NCI-H2196 treated with DMSO at 0.1 percent for 48 hours (cell line): Measurements from ENCODE around the gene ZNF581.

ENCODE experiments used
- DNase-seq: peaks from one replicate; lab custom pipeline; 2025; ENCODE audit not compliant: unreplicated experiment; lab: John Stamatoyannopoulos, UW

The ZNF581 gene

DNA sequence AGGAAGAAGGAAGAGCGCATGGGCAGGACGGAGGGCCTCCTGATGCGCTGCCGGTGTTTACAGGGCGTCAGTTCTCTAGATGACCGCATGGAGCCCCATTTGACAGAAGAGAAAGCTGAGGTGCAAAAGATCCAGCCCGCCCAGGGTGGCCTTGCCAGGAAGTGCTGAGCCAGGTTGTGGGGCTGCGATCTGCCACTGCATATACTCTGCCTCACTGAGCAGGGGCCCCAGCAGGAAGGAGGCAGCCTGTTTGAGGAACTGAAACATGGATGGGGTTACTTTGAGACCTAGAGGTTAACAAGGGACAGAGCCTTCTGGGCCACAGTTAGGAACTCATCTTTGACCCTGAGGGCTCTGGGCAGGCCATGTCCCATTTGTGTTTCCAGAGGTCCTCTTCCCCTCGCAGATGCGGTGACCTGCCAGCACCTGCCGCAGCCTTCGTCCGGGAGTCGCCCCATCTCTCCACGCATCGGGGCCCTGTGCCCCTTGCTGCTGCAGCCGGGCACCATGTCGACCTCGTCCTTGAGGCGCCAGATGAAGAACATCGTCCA, 34.7 kb downstream of the ZNF581 start:
- no peak for DNase-seq

DNA sequence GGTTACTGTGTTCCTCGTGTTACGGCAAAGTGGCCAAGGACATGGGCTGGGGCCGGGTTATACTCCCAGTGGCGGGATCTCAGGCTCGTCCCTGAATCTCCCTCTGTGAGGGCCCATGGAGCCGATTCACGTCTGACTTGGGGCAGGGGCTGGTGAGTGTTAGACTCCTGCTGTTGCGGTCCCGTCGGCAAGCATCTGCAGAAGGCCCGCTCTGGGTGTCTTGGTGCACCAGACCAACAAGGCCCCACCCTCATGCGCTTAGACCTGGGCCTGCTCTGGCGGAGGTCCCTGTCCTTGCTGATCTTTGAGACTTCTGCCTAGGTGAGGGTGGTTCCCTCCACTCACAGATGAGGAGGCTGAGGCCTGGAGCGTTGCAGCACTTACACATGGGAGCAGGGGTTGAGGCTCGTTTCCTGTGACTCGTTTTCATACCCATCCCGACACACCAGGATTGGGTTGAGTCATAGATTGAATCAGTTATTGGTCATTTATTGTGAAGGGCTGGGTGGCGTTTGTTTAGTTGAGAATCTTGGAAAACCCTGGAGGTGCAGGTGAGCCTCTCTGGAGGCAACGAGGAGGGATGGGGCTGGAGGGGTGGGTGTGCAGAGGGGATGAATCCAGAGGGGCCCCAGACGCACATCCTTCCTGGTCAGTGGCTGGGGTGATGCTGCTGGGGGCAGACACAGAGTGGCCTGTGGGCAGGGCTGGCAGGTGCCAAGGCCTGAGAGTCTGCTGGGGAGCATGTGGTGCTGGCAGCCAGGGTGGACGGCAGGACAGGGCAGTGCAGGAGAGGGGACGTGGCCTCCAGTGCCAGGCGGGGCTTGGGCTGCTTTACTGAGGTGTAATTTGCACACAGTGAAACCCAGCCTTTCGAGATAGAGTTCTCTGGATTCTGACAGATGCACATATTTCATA, 36.2 kb downstream of the ZNF581 start:
- DNase-seq = no peak

DNA sequence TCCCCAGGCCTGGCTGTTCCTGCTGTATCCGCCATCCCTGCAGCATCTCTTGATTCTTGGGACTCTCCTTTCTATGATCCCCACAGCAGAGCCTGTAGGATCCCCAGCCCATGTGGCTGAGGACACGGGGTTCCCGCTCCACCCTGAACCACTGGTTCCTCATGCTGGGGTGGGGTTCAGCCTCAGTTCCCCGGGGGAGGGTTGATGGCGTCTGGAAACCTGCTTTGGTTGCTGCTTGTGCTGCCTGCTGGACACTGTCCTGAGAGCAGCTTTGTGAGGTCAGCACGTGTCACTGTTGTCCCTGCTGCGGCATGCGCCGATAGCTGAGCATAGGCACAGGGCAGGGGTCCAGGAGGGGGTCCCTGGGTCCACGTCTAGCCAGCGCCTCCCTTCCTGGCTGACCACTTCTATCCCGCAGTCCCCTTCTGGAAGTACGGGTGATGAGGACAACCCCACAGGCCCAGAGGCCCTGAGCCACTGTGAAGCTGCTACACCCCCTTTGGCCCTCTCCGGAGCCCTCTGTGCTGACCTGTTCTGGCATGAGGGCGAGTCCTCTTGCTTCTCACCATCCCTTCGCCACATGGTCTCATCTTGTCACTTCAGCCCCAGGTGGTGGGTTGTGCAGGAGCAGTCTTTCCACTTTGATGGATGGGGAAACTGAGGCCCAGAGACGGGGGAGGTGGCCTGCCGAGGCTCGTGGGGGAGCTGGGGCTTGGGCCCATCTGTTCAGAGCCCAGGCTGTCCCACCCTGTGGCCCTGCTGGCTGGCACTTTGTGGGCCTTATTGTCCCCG, 37.1 kb downstream of the ZNF581 start:
- DNase-seq = no peak

DNA sequence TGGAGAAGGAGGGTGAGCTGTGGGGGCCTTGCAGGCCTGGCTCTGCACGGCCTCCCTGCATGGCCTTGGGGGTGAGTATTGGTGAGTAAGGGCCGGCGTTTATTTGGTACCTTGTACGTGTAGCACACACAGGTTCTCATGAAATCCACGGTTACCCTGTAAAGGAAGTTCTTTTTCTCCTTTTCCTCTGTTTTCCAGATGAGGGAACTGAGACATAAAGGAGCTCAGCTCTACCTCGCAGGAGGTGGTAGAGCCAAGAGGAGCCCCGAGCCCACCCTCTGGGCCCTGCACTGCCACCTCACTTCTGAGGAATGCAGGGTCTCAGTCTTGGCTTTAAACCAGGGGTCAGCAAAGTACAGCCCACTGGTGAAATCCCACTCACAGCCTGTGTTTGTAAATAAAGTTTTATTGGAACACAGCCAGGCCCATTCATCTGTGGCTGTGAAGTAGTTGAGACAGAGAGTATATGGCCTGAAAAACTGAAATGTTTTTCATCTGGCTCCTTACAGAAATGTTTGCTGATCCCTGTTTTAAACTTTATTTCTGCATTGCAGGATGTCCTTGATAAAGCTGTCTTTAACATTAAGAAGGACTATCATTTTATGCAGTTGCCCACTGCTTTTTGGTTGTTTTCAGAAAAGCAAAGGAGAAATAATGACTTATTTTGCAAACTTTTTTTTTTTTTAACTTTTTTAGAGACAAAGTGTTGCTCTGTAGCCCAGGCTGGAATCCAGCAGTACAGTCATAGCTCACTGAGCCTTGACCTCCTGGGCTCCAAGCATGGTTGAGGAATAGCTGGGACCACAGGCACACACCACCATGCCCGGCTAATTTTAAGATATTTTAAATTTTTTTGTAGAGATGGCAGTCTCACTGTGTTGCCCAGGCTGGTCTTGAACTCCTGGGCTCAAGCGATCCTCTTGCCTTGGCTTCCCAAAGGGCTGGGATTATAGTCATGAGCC, 38.0 kb downstream of the ZNF581 start:
- no peak for DNase-seq

DNA sequence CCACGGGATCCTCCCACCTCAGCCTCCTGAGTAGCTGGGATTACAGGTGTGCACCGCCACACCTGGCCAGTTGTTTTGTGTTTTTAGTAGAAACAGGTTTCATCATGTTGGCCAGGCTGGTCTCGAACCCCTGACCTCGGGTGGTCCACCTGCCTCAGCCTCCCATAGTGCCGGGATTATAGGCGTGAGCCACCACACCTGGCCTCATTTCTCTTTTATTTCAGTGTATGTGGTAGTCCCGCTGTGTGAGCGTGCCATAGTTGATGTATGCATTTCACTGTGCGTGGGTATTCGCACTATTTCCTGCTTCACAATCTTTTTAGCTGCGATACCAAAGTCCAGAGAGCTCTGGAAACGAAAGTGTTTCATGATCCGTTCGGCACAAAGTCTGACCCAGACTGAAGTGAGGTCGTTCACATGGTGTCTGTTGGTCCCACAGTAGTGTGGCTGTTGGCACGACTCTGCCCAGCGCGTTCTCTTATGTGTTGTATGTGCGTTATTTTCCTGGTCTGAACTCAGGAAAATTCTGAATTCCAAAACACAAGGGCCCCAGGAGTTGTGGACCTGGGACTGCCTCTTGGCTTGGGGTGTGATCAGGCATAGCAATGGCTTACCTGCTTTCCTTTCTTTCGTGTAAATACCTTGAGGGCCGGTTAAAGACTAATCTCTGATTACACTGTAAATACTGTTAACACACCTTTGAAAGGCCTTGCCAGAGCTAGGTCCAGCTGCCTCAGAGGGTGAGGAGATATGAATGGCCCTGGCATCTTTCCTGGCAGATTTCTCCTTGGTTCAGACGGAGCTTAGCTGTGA, 40.2 kb downstream of the ZNF581 start:
- peak; percentile 56 for DNase-seq

DNA sequence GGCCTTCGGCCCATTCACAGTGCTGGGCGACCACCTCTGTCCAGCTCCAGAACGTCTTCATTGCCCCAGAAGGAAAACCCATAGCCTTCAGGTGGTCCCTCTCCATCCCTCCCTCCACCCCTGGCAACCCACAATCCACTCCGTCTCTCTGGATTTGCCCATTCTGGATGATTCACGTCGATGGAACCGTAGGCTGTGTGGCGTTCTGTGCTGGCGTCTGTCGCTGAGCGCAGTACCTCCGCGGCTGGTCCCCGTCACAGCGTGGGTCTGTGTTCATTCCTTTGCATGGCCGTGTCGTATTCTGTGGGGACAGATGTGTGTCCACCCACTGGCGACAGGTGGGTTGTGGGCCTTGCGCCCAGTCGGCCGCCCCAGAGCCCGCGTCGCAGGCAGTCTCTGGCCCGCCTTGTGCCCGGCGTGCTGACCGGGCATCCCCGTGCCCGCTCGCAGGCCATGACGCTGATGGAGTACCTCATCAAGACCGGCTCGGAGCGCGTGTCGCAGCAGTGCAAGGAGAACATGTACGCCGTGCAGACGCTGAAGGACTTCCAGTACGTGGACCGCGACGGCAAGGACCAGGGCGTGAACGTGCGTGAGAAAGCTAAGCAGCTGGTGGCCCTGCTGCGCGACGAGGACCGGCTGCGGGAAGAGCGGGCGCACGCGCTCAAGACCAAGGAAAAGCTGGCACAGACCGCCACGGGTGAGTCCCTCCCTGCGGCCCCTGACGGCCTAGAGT, 41.7 kb downstream of the ZNF581 start:
- no peak for DNase-seq

DNA sequence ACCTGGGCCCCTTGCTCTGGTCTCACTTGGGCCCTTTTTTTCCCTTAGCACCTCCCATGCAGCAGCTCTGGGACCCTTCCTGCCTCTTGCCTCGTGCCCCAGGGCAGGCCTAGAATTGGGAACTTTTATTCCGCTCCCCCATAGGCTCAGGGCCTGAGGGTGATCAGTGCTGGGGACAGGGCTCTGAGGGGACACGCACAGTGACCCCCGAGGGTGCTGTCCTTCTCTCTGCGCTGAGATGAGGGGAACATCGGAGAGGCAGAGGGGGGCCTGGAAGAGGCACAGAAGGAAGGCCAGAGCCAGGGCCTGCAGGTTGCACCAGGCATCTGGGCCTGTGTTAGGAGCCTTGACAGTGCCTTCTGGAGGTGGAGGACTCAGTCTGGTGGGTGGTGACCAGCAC, 42.3 kb downstream of the ZNF581 start:
- no peak for DNase-seq

DNA sequence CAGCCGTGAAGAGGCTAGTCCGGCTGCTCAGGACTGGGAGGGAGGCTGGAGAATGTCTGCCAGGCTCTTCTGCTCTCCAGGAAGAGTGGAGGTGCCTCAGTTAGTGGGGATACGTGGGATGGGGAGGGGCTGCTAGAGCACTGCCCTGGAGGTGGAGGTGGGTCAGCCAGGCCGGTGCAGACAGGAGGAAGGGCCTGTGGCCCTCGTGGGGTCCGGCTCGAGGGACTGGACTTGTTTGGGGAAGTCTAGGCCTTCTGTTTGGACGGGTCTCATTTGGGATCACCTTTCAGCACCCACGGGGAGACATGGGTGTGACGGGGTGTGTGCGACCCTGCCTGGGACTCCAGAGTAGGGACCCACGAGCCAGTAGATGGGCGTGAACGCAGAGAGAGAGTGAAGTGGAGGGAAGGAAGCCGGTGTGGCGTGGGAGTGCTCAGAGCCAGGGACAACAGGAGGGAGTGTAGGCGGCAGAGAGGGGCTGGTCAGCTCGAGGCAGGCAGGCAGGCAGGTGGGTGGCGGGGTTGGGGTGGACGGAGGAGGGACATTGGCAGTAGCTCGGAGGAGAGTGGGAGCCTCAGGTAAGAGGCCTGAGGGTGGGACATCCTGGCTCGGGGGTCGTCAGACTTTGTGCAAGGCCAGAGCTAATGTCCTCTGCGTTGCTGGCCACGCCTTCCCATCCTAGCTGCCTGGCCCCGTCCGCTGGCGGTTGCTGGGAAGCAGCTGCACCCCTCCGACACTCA, 43.0 kb downstream of the ZNF581 start:
- no peak for DNase-seq

DNA sequence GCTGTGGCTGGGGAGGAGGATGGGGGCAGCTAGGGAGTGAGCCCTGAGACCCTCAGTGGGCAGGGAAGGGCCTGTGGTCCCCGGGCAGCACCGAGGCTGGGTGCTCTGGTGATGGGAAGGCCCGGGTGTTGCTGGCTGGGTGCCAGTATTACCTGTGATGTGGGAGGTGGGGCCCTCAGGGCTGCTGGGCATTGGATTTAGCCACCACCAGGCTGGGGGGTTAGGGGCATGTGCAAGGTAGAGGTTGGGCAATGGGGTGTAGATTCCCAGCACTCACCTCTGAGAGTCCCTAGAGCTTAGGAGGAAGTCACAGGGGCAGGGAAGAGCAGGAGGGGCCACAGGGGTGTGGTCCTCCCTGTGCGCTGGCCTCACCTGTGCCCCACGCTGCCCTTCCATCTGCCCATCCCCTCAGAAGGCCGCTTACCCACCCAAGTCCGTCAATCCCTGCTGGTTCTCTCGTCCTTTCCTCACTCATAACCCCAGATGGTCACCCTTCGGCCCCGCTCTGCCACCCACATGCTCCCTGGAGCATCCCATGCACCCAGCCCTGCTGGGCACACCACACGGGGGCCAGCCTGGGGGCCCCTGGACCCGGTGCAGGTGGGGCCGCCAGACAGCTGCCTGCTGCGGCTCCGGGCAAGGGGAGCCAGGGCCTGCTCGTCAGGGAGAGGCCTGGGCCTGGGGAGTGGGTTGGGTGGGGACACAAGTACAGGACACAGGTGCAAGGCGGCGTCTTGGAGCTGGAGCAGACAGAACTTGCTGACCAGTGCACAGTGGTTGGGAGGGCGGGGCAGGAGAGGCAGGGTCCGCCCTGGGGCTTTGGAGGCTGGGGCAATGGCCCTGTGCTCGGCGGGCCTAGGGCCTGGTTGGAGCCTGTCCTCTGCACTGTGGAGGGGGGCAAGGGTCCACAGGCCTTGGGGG, 44.1 kb downstream of the ZNF581 start:
- no peak for DNase-seq

DNA sequence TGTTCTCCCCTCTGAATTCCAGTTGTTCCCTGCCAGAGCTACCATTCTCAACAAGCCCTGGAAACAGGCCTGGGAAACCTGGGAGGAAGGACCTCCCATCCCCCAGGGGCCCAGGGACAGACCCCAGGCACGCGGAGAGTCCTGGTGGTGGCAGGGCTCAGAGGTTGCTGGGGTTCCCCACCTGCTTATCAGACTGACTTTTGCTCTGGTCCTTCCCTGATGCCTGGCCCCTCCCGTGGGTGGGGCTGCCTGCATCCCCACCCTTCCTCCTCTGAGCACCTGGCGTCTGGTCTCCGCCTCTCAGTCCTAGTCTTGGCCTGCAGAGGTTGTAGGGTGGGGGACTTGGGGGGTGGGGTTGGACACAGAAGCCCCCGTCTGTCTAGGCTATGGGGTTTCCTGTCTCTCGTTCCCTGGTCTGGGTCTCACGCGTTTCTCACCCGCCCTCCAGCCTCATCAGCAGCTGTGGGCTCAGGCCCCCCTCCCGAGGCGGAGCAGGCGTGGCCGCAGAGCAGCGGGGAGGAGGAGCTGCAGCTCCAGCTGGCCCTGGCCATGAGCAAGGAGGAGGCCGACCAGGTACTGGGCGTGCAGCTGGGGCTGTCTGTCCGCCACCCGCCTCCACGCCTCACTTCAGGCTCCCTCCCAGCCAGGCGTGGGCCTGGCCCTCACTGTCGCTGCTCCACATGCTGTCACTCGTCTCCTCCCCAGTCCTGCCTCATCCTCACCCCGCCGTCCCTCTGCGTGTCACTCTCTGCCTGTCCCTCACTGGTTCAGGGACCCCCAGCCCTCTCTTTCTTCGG, 45.2 kb downstream of the ZNF581 start:
- peak; percentile 70 for DNase-seq

DNA sequence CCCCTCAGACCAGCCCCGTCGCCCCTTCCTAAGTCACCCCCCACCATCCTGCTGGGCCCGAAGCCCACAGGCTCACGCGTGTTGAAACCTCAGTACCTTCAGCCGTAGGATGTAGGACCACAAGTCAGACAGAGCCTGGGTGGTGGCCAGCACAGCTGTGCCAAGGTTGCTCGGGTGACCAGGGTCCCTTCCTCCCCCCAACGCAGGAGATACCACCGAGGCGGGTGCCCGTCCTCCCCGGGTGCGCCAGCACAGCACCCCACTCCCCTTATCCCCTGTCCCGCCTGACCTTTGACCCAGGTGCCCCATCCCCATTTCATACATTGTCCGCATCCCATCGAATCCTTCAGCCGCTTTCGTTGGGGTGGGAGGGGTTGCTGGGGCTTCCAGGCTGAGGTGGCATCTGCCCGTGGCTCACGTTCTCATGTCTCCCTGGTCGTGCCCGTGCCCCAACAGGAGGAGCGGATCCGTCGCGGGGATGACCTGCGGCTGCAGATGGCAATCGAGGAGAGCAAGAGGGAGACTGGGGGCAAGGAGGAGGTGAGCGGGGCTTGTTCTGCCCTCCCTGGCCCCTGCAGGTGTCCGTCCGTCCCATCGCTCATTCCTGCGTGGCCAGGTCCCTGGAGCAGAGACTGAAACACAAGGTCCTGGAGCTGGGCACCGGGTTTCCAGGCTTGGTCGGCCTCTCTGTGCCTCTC, 46.1 kb downstream of the ZNF581 start:
- DNase-seq = no peak

DNA sequence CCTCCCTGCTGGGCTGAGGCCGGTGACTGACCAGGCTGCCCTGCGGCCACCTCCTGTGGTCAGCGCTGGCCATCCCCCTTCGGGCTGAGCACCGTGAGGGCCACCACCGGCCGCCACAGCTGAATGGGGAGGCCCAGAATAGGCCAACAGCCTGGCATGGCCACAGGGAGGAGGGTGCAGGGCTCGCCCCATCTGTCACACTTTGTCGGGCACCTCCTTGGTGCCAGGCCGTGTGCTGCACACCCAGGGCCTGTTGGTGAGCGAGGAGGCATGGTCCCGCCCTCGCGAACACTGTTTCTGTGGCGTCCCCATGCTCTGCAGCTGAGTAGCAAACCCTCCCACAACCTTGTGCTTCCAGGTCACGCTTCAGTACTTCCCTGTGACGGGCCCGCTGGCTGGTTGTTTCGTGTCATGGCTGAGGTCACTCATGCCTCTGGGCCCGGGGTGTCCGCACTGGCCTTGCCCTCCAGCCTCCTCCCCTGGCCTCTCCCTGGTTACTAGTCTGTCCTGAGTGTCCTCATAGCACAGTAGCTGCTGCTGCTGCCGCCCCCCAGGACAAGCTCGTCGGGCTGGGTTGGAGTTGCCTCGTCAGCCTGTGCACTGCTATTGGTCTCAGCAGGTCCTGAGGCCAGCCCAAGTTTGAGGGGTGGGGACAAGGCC, 46.8 kb downstream of the ZNF581 start:
- no peak for DNase-seq

DNA sequence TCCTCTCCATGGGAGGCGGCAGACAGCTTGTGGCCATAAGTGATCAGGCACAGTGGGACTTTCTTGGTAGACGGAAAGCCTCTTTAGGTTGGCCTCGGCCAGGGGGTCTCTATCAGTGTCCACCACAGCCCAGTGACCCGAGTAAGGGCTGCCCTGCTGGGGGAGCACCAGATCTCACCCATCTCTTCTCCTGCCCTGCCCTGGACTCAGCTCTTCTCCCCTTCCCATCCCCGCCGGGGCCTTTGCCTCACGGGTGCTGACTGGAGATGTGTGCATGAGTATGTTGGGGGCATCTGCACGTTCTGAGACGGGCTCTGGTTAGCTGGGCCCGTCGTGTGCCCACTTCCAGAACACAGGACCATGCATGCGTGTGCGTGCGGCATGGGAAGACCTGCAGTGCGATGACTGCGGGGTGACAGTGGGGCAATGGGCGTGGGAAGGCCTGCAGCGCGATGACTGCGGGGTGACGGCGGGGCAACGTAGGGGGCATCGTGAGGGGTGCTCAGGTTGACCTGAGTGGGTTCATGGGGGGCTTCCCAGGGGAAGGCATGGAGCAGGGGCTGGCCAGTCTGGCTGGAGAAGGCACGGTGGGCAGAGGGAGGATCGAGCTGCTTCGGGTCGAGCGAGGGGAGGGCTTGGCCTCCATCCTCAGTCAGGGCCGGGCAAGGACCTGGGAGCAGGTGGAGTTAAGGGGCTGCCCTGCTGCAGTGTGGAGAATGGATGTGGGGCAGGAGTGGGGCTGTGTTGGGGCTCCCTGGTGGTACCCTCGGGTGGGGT, 47.5 kb downstream of the ZNF581 start:
- no peak for DNase-seq

DNA sequence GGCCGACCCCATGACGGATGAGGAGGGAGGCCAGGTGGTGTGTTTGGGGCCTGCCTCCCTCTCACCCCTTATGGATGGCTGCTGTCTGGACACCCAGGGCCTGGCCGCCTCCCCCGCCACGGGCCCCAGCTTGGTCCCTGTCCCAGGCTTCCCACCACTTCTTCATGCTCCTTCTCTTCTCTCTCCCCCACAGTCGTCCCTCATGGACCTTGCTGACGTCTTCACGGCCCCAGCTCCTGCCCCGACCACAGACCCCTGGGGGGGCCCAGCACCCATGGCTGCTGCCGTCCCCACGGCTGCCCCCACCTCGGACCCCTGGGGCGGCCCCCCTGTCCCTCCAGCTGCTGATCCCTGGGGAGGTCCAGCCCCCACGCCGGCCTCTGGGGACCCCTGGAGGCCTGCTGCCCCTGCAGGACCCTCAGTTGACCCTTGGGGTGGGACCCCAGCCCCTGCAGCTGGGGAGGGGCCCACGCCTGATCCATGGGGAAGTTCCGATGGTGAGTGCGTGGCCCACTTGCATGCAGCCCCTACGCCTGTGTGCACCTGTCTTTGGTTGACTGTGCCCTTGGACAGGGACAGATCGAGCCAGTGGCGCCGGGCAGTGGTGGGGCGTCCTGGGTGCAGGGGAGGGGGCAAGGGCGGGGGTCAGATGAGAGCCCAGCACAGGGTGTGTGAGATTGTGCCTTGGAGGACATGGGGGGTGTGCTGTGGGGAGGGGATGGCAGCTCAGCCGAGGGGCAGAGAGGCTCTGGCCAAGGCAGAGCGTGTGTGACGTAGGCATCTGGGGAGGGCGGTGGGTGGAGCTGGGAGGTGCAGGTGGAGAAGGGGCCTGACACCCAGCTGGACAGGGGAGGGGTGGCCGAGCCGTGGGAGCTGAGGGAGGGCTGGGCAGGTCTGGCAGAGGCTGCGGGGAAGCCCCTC, 48.4 kb downstream of the ZNF581 start:
- DNase-seq = no peak
